OCI-LY1 (cell line): ENCODE results near the gene ARGLU1.

Experiments
- CTCF ChIP-seq: fragments of 200-600 bp; sonication (generic), shearing (Covaris generic); IDR thresholded peaks from 2 replicates; pipeline ENCODE4 v1.5.1; 2017; ENCODE audit warnings: mild to moderate bottlenecking, antibody characterized with exemption, low read length, moderate library complexity, mixed read lengths
- EZH2 ChIP-seq: fragments of 200-600 bp; sonication (generic), shearing (Covaris generic); IDR thresholded peaks from 2 replicates; pipeline ENCODE4 v1.8.0; 2017; ENCODE audit warnings: borderline replicate concordance, mixed run types, mild to moderate bottlenecking, antibody characterized with exemption, low read length, moderate library complexity, mixed read lengths

GRCh38 chr13:106575896-106576295, 8.0 kb upstream of the ARGLU1 start:
- TF ChIP-seq CTCF (no peak), EZH2 (no peak)
